H1 (cell line): Measurements from ENCODE around the gene WDR81. TPM values are rescaled to one million over a fixed set of nuclear protein-coding genes. Genes with fewer than 3 reads are reported as not detected.

Experiments
- EP300 ChIP-seq, 2 experiments: IDR thresholded peaks; 1 replicate in 1 of 2; 2 replicates in 1 of 2; pipeline ENCODE4 v1.6.1; 2011 to 2012; ENCODE audit warnings: low read depth in 2 of 2, low read length in 2 of 2, mild to moderate bottlenecking in 2 of 2, borderline replicate concordance in 1 of 2, inconsistent platforms in 1 of 2, moderate library complexity in 1 of 2
- GTF2F1 ChIP-seq: IDR thresholded peaks from 2 replicates; pipeline ENCODE4 v1.6.1; 2012; ENCODE audit warnings: low read depth, low read length, improper control_type of control experiment, borderline replicate concordance
- KDM1A ChIP-seq: fragments of 200-600, 300-600 bp; sonication (generic); IDR thresholded peaks from 2 replicates; pipeline ENCODE4 v1.7.1; 2016; ENCODE audit warnings: mild to moderate bottlenecking, low read length, borderline replicate concordance
- POLR2AphosphoS5 ChIP-seq: IDR thresholded peaks from 2 replicates; pipeline ENCODE4 v1.6.1; 2011; ENCODE audit warnings: low read depth, low read length
- SIX5 ChIP-seq: IDR thresholded peaks from 2 replicates; pipeline ENCODE4 v1.6.1; 2011; ENCODE audit warnings: mild to moderate bottlenecking, low read depth, low read length
- SP2 ChIP-seq: IDR thresholded peaks from 2 replicates; pipeline ENCODE4 v1.6.1; 2012; ENCODE audit warnings: mild to moderate bottlenecking, low read length, inconsistent platforms
- SUZ12 ChIP-seq: fragments of 200-600 bp; sonication (generic); IDR thresholded peaks from 2 replicates; pipeline ENCODE4 v1.6.1; 2012; ENCODE audit warnings: mild to moderate bottlenecking, inconsistent platforms, low read length, moderate library complexity, mixed read lengths
- polyA plus RNA-seq, 7 experiments: library from polyadenylated mRNA; depleted of rRNA in 3 of 7; stranded (reverse) in 5 of 7; unstranded in 2 of 7; fragments of >200 nt in 5 of 7; fragments of 200-250 nt in 2 of 7; gene quantifications; 1 replicate in 5 of 7; 2 replicates in 1 of 7; 4 replicates in 1 of 7; pipeline versions ENCODE4 v1.2.1 to v1.2.3, GENCODE V29; 2011 to 2013; ENCODE audit warnings: missing spikeins in 2 of 7, mixed read lengths in 2 of 7
- total RNA-seq: library from RNA; stranded (reverse); fragmentation: NEBNext Ultra II Directional; extraction: Animal tissue kit (Norgen Biotek cat#: 25700); gene quantifications from 2 replicates; pipeline ENCODE4 v1.2.1, GENCODE V29; 2021

Gene WDR81
- total and polyA plus RNA-seq, 2 of the 8 experiments (the other 6 are each of a cell fraction or from before 2014, with no cell fraction given), result 9.1 to 12.3 TPM

GRCh38 chr17:1712271-1712670 is 12.2 kb upstream of the WDR81 start (continued):
- TF ChIP-seq GTF2F1 (no peak), SP2 (no peak), POLR2AphosphoS5 (no peak), KDM1A (no peak), SIX5 (no peak), SUZ12 (no peak), EP300 (IDR thresholded peaks at IDR 0.05; ENCODE audit: borderline replicate concordance in 1 of 2, low read depth in 2 of 2, low read length in 2 of 2) (no peak)
- TF ChIP-seq, all 59 proteins: peak for 0
